HG02973 (cell line): ENCODE results near the gene IL6R.

Experiments used
- ATAC-seq: cut with Tn5 transposase; IDR thresholded peaks from one replicate; pipeline ENCODE4 v1.9.1; 2021; ENCODE audit warnings: moderate library complexity; ENCODE audit not compliant: unreplicated experiment

IL6R gene

GRCh38 chr1:154446789-154447188 lies 41.6 kb downstream of the IL6R start:
- no peak for ATAC-seq

GRCh38 chr1:154448331-154448811 lies 43.2 kb downstream of the IL6R start:
- no peak for ATAC-seq

DNA sequence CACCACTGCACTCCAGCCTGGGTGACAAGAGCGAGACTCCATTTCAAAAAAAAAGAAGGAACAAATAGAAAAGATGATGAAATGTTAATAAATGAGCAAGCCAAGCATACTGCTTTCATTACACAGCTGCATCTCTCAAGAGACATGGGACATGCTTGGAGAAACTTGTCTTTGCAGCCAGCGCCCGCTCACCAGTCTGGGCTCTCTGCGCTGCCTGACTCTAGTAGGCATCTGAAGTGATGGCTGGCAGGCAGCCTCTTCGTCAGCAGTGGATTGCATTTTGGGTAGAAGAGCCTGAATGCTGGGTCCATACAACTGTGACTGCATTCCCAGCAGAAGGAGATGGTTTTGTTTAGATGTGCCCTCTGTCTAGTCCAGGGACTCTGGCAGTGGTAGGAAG lies 48.0 kb downstream of the IL6R start:
- ATAC-seq = no peak

- no peak for ATAC-seq
These were observed 48.6 kb downstream of the IL6R start for GRCh38 chr1:154453574-154454352.

GRCh38 chr1:154454386-154455120 lies 49.4 kb downstream of the IL6R start:
- no peak for ATAC-seq

- ATAC-seq = no peak
These were observed 51.5 kb downstream of the IL6R start for GRCh38 chr1:154456631-154457030.

DNA sequence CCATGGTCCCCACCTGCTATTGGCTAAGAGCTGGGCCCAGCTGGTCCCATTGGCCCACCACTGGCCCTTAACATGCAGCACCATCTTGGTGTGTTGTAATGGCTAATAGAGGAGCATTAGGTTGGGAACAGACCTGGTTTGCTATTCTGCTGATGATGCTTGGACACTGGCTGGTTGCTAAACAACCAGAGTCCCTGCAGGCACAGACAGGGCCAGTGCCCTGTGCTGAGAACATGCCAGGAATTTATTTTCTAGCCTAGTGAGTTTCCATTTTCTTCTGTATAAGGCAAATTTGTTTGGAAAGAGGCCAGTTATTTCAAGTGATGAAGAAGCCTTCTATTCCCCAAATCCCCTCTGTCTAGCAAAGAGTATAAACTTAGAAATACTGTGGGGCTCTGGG lies 53.9 kb downstream of the IL6R start:
- ATAC-seq = no peak

- ATAC-seq = no peak
These were observed 55.6 kb downstream of the IL6R start for GRCh38 chr1:154460695-154461260.

DNA sequence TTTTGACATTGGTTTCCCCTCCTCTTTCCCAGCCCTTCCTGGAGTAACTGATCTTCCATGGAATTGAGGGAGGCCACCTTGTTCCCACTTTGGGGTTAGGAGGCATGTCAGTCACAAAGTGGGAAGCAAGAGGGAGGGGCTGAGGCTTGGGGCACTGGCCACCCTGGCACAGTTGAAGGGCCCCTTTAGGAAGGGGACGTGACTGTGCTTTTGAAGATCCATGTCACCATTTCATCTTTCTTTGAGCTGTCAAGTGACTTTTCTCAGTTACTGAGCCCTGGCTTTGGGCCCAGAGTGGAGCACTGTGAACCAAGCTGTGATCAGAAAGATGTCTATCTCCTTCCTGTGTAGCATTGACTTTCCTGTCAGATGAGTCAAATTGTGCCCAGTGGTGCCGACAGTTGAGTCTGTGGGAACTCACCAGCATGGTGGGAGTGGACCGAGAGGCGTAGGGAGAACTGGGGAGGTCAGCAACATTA lies 58.4 kb downstream of the IL6R start:
- no peak for ATAC-seq

GRCh38 chr1:154465621-154466195 lies 60.6 kb downstream of the IL6R start:
- ATAC-seq = no peak

GRCh38 chr1:154466206-154466605 lies 61.1 kb downstream of the IL6R start:
- ATAC-seq = no peak

DNA sequence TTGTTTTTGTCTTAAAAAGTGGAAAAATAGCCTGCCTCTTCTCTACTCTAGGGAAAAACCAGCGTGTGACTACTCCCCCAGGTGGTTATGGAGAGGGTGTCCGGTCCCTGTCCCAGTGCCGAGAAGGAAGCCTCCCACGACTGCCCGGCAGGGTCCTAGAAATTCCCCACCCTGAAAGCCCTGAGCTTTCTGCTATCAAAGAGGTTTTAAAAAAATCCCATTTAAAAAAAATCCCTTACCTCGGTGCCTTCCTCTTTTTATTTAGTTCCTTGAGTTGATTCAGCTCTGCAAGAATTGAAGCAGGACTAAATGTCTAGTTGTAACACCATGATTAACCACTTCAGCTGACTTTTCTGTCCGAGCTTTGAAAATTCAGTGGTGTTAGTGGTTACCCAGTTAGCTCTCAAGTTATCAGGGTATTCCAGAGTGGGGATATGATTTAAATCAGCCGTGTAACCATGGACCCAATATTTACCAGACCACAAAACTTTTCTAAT lies 61.8 kb downstream of the IL6R start:
- no peak for ATAC-seq

- ATAC-seq = no peak
These were observed 62.4 kb downstream of the IL6R start for GRCh38 chr1:154467434-154468102.

DNA sequence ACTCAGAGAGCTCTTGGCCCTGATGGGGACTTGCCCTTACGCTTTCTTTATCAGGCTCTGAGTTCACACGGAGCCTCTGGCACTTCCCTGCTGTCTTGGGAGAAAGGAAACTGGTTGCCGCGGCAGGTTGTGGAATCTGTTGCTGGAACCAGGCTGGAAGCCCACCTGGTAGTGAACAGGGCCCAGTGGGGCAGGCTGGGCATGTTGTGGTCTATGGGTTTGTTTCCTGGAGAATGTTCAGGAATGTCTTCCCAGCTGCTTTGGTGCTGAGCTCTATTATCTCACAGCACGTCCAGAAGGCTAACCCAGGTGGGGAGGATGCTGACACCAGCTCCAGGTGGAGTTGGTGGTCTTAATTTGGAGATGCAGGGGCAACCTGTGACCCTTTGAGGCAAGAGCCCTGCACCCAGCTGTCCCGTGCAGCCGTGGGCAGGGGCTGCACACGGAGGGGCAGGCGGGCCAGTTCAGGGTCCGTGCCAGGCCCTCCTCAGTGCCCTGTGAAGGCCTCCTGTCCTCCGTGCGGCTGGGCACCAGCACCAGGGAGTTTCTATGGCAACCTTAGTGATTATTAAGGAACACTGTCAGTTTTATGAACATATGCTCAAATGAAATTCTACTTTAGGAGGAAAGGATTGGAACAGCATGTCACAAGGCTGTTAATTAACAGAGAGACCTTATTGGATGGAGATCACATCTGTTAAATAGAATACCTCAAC lies 63.5 kb downstream of the IL6R start:
- ATAC-seq = no peak

DNA sequence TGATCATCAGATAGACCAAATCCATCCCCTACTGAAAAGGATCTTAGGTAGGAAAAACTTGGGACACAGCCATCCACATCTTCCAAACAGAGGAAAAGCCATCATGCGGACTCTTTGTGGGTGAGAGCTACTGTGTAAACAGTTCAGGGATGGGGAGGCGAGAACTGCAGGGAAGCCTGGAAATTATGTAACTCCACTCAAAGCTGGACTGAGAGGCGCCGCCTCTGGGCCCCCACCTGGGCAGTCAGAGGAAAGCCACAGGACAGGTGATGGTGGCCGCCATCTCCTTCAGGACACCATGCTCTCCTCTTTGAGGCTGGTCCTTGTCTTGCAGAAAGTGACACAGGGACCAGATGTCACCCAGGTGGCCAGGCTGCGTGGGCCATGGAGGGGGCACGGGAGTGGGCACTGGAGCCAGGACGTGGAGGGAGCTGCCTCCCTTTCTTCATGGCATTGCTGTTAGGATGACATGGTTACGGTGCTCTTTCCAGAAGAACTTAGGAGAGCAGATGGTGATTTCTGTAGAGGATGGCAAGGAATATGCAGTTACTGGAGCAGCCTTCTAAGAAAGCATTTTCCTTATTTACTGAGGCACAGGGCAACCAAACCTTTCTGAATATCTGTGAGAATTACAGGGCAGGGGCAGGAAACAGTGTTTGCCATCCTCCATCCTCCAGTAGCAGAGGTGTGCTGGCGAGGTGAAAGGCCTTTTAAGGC lies 64.9 kb downstream of the IL6R start:
- ATAC-seq = no peak

DNA sequence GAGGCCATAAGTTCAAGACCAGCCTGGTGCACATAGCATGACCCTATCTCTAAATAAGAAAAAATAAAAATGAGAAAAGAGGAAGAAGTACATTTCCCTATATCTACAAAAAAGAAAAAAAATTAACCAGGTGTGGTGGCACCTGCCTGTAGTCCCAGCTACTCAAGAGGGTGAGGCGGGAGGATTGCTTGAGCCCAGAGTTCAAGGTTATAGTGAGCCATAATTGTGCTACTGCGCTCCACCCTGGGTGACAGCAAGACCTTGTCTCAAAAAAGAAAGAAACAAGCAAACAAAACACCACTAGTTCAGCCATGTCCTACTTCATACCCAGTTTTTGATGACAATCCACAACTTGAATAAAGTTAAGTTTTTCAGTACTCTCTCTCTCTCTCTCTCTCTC lies 66.2 kb downstream of the IL6R start:
- no peak for ATAC-seq

GRCh38 chr1:154474802-154475201 lies 69.7 kb downstream of the IL6R start:
- ATAC-seq = no peak

GRCh38 chr1:154476791-154477190 lies 71.6 kb downstream of the IL6R start:
- ATAC-seq = no peak

DNA sequence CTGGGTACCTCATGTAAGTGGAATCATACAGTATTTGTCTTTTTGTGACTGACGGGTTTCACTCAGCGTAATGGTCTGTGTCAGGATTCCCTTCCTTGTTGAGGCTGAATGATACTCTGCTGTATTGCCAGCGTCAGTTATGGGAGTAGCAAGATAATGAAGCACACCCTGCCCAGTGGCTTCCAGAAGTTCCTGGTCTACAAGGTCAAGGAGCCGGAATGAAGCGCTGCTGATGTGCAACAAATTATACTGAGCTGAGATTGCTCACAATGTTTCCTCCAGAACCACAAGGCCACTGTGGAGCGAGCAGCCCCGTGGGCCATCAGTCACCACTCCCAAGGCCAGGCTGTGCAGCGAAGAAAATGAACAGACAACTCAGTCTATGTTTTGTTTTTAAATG lies 72.9 kb downstream of the IL6R start:
- no peak for ATAC-seq
